H1 (cell line): ENCODE data around the gene PRSS48. TPM values are rescaled to one million over a fixed set of nuclear protein-coding genes. Genes with fewer than 3 reads are reported as not detected.

ENCODE experiments used
- CHD7 ChIP-seq: fragments of 300-600 bp; sonication (generic); IDR thresholded peaks from 2 replicates; pipeline ENCODE4 v1.7.1; 2012; ENCODE audit warnings: low read length, moderate library complexity, mild to moderate bottlenecking, inconsistent platforms; ENCODE audit not compliant: insufficient replicate concordance
- E2F6 ChIP-seq: IDR thresholded peaks from 2 replicates; pipeline ENCODE4 v1.6.1; 2012; ENCODE audit warnings: inconsistent platforms
- EGR1 ChIP-seq: IDR thresholded peaks from 2 replicates; pipeline ENCODE4 v1.6.1; 2011; ENCODE audit warnings: low read depth, low read length, borderline replicate concordance
- HDAC2 ChIP-seq, 2 experiments: fragments of 300-600 bp in 1 of 2; sonication (generic) in 1 of 2; IDR thresholded peaks; 2 replicates each; pipeline ENCODE4 v1.6.1; 2011 to 2012; ENCODE audit warnings: low read depth in 2 of 2, low read length in 2 of 2, mild to moderate bottlenecking in 2 of 2, moderate library complexity in 2 of 2, borderline replicate concordance in 1 of 2, inconsistent platforms in 1 of 2
- JUN ChIP-seq: IDR thresholded peaks from 2 replicates; pipeline ENCODE4 v1.6.1; 2011; ENCODE audit warnings: low read depth, mild to moderate bottlenecking, improper control_type of control experiment, low read length
- MAX ChIP-seq: IDR thresholded peaks from 2 replicates; pipeline ENCODE4 v1.6.1; 2012; ENCODE audit warnings: inconsistent platforms
- POLR2A ChIP-seq, 2 experiments: IDR thresholded peaks; 1 replicate in 1 of 2; 2 replicates in 1 of 2; pipeline ENCODE4 v1.6.1; 2011; ENCODE audit warnings: low read depth in 2 of 2, low read length in 2 of 2, mild to moderate bottlenecking in 2 of 2; ENCODE audit errors: control extremely low read depth in 1 of 2
- POLR2AphosphoS5 ChIP-seq: IDR thresholded peaks from 2 replicates; pipeline ENCODE4 v1.6.1; 2011; ENCODE audit warnings: low read depth, low read length
- TAF1 ChIP-seq: IDR thresholded peaks from 2 replicates; pipeline ENCODE4 v1.6.1; 2011; ENCODE audit warnings: mild to moderate bottlenecking, low read depth, low read length
- polyA plus RNA-seq, 7 experiments: library from polyadenylated mRNA; depleted of rRNA in 3 of 7; stranded (reverse) in 5 of 7; unstranded in 2 of 7; fragments of >200 nt in 5 of 7; fragments of 200-250 nt in 2 of 7; gene quantifications; 1 replicate in 5 of 7; 2 replicates in 1 of 7; 4 replicates in 1 of 7; pipeline versions ENCODE4 v1.2.1 to v1.2.3, GENCODE V29; 2011 to 2013; ENCODE audit warnings: missing spikeins in 2 of 7, mixed read lengths in 2 of 7
- total RNA-seq: library from RNA; stranded (reverse); fragmentation: NEBNext Ultra II Directional; extraction: Animal tissue kit (Norgen Biotek cat#: 25700); gene quantifications from 2 replicates; pipeline ENCODE4 v1.2.1, GENCODE V29; 2021

The PRSS48 gene
- total and polyA plus RNA-seq, 2 of the 8 experiments (the other 6 are each of a cell fraction or from before 2014, with no cell fraction given): not detected

GRCh38 chr4:151276787-151277562 lies at the start of gene PRSS48 (continued):
- TF ChIP-seq CHD7 (no peak), TAF1 (0 out of 2 replicates have a peak, but pooled peaks have one; percentile 35), HDAC2 (IDR thresholded peaks at IDR 0.05; ENCODE audit: borderline replicate concordance in 1 of 2, low read depth in 2 of 2, low read length in 2 of 2) (no peak), MAX (no peak), POLR2AphosphoS5 (no peak), E2F6 (no peak), EGR1 (no peak), JUN (no peak), POLR2A (IDR thresholded peaks at IDR 0.05; ENCODE audit: control extremely low read depth in 1 of 2, low read depth in 2 of 2, low read length in 2 of 2) (no peak)
